Large intestine (tissue), 3 donors: ENCODE data around the gene CBLL1. TPM values are rescaled to one million over a fixed set of nuclear protein-coding genes. Genes with fewer than 3 reads are reported as not detected.

ENCODE experiments used
- DNase-seq, 2 donors: peaks; one replicate each; pipeline versions ENCODE4 v3.0.0 to v3.0.0-alpha.2; 2013
- H3K27ac ChIP-seq: one replicate; pipeline ENCODE4 v1.5.1; 2013; ENCODE audit warnings: low read length
- H3K27me3 ChIP-seq: 2 replicates; pipeline ENCODE4 v1.6.1; 2013; ENCODE audit warnings: low read length; ENCODE audit not compliant: control insufficient read depth, insufficient read depth
- H3K36me3 ChIP-seq: 2 replicates; pipeline ENCODE4 v1.6.1; 2013; ENCODE audit warnings: low read length; ENCODE audit not compliant: control insufficient read depth, insufficient read depth
- H3K4me1 ChIP-seq: one replicate; pipeline ENCODE4 v1.6.1; 2013; ENCODE audit warnings: low read length; ENCODE audit not compliant: control insufficient read depth, insufficient read depth
- H3K4me3 ChIP-seq: one replicate; pipeline ENCODE4 v1.5.1; 2013; ENCODE audit warnings: low read length
- H3K9me3 ChIP-seq: one replicate; pipeline ENCODE4 v1.6.1; 2013; ENCODE audit warnings: mild to moderate bottlenecking, low read depth, low read length, moderate library complexity; ENCODE audit not compliant: control insufficient read depth
- WGBS: methylation state at CpG from one replicate; pipeline ENCODE4 v1.1.5; 2013; ENCODE audit warnings: low lambda C conversion rate; ENCODE audit not compliant: insufficient coverage; 5-methylcytosine and 5-hydroxymethylcytosine counted together
- polyA plus RNA-seq: library from polyadenylated mRNA; unstranded; fragments of 120-200 nt; gene quantifications from one replicate; pipeline ENCODE4 v1.2.1, GENCODE V29; 2013

Gene CBLL1
- polyA plus RNA-seq, 1 donor, result 24.5 TPM

GRCh38 chr7:107809179-107809578 lies 65.2 kb downstream of the CBLL1 start:
- no peaks in the 10 kb centered on the region for H3K27me3 ChIP-seq
- H3K9me3 ChIP-seq, result no peaks in the 10 kb centered on the region
- 100% methylated on average over 1 of the region's 4 CpGs for WGBS
- DNase-seq, result no peak
- H3K27ac ChIP-seq, result no peak overlapping the region
- H3K4me3 ChIP-seq, result no peak overlapping the region
- H3K4me1 ChIP-seq, result peaks cover 9% of the 10 kb centered on the region
- H3K36me3 ChIP-seq, result no peaks in the 10 kb centered on the region

- H3K4me3 ChIP-seq, result no peak overlapping the region
- WGBS, result no CpG with 5 or more reads among the region's 3 CpGs
- no peaks in the 10 kb centered on the region for H3K27me3 ChIP-seq
- H3K9me3 ChIP-seq, result no peaks in the 10 kb centered on the region
- H3K27ac ChIP-seq, result no peak overlapping the region
- DNase-seq, result no peak
- H3K36me3 ChIP-seq, result no peaks in the 10 kb centered on the region
- H3K4me1 ChIP-seq, result no peaks in the 10 kb centered on the region
Observed at GRCh38 chr7:107810626-107811025, 66.7 kb downstream of the CBLL1 start.

Other genes with a start within 250 kb of the CBLL1 start
- gene COG5, start 180.2 kb upstream of the CBLL1 start, polyA plus RNA-seq, result 40.7 TPM
- gene DUS4L, start 180.2 kb upstream of the CBLL1 start, polyA plus RNA-seq, result 13.2 TPM
- gene BCAP29, start 163.9 kb upstream of the CBLL1 start, polyA plus RNA-seq, result 46.9 TPM
- gene SLC26A4, start 83.3 kb upstream of the CBLL1 start, polyA plus RNA-seq, result 0.28 TPM
- gene SLC26A3, start 59.1 kb downstream of the CBLL1 start, polyA plus RNA-seq, result 176 TPM
- 100 TPM for gene DLD, start 147.0 kb downstream of the CBLL1 start, polyA plus RNA-seq